ENCODE data around the gene NKAIN2.
"Not testable (repeated sequence)": the region's sequence is repeated elsewhere in the genome, so short reads cannot be mapped to it uniquely, and the experiment has no call there.

NKAIN2 gene

GRCh38 chr6:124714728-124715127 lies 911.1 kb downstream of the NKAIN2 start:
- no peaks in the 10 kb centered on the region for H3K27me3 ChIP-seq (replicated peaks; ENCODE audit: control insufficient read depth, insufficient read depth, low read length)
- no peak overlapping the region for H3K9ac ChIP-seq (ENCODE audit: low read length)
- DNase-seq (ENCODE audit: low read depth) = no peak
- H3K9me3 ChIP-seq (ENCODE audit: control insufficient read depth, low read length) = no peaks in the 10 kb centered on the region
- H3K4me3 ChIP-seq (ENCODE audit: low read length) = no peak overlapping the region
- no peaks in the 10 kb centered on the region for H3K4me1 ChIP-seq (ENCODE audit: control insufficient read depth, insufficient read depth, low read length)
- H3K36me3 ChIP-seq (ENCODE audit: control insufficient read depth, insufficient read depth, low read length, severe bottlenecking) = no peaks in the 10 kb centered on the region

GRCh38 chr6:124719913-124720312 lies 916.2 kb downstream of the NKAIN2 start:
- no peak overlapping the region for H3K4me3 ChIP-seq (ENCODE audit: low read length)
- no peaks in the 10 kb centered on the region for H3K4me1 ChIP-seq (ENCODE audit: control insufficient read depth, insufficient read depth, low read length)
- H3K36me3 ChIP-seq (ENCODE audit: control insufficient read depth, insufficient read depth, low read length, severe bottlenecking) = no peaks in the 10 kb centered on the region
- no peak overlapping the region for H3K9ac ChIP-seq (ENCODE audit: low read length)
- no peaks in the 10 kb centered on the region for H3K27me3 ChIP-seq (replicated peaks; ENCODE audit: control insufficient read depth, insufficient read depth, low read length)
- DNase-seq (ENCODE audit: low read depth) = no peak
- no peaks in the 10 kb centered on the region for H3K9me3 ChIP-seq (ENCODE audit: control insufficient read depth, low read length)

- Histone ChIP-seq H3K27me3 (replicated peaks; ENCODE audit: control insufficient read depth, insufficient read depth, low read length) (no peaks in the 10 kb centered on the region), H3K4me3 (ENCODE audit: low read length) (no peak overlapping the region), H3K4me1 (ENCODE audit: control insufficient read depth, insufficient read depth, low read length) (no peaks in the 10 kb centered on the region), H3K36me3 (ENCODE audit: control insufficient read depth, insufficient read depth, low read length, severe bottlenecking) (no peaks in the 10 kb centered on the region), H3K9me3 (ENCODE audit: control insufficient read depth, low read length) (no peaks in the 10 kb centered on the region), H3K9ac (ENCODE audit: low read length) (no peak overlapping the region)
- DNase-seq (ENCODE audit: low read depth) = no peak
Observed at GRCh38 chr6:124721331-124721730, 917.7 kb downstream of the NKAIN2 start.

- Histone ChIP-seq H3K27me3 (replicated peaks; ENCODE audit: control insufficient read depth, insufficient read depth, low read length) (no peaks in the 10 kb centered on the region), H3K9ac (ENCODE audit: low read length) (no peak overlapping the region), H3K36me3 (ENCODE audit: control insufficient read depth, insufficient read depth, low read length, severe bottlenecking) (no peaks in the 10 kb centered on the region), H3K9me3 (ENCODE audit: control insufficient read depth, low read length) (no peaks in the 10 kb centered on the region), H3K4me1 (ENCODE audit: control insufficient read depth, insufficient read depth, low read length) (no peaks in the 10 kb centered on the region), H3K4me3 (ENCODE audit: low read length) (no peak overlapping the region)
- no peak for DNase-seq (ENCODE audit: low read depth)
Observed at GRCh38 chr6:124722141-124722878, 918.6 kb downstream of the NKAIN2 start.

- Histone ChIP-seq H3K4me1 (ENCODE audit: control insufficient read depth, insufficient read depth, low read length) (no peaks in the 10 kb centered on the region), H3K27me3 (replicated peaks; ENCODE audit: control insufficient read depth, insufficient read depth, low read length) (no peaks in the 10 kb centered on the region), H3K4me3 (ENCODE audit: low read length) (no peak overlapping the region), H3K36me3 (ENCODE audit: control insufficient read depth, insufficient read depth, low read length, severe bottlenecking) (no peaks in the 10 kb centered on the region), H3K9me3 (ENCODE audit: control insufficient read depth, low read length) (no peaks in the 10 kb centered on the region), H3K9ac (ENCODE audit: low read length) (no peak overlapping the region)
- no peak for DNase-seq (ENCODE audit: low read depth)
Observed at GRCh38 chr6:124723671-124724070, 920.0 kb downstream of the NKAIN2 start.

GRCh38 chr6:124737804-124738203 lies 934.1 kb downstream of the NKAIN2 start:
- H3K27me3 ChIP-seq (replicated peaks; ENCODE audit: control insufficient read depth, insufficient read depth, low read length); H3K4me1 ChIP-seq (ENCODE audit: control insufficient read depth, insufficient read depth, low read length); H3K9me3 ChIP-seq (ENCODE audit: control insufficient read depth, low read length): not testable (repeated sequence)

GRCh38 chr6:124738482-124738881 lies 934.8 kb downstream of the NKAIN2 start:
- no peak overlapping the region for H3K9ac ChIP-seq (ENCODE audit: low read length)
- DNase-seq (ENCODE audit: low read depth) = no peak
- no peaks in the 10 kb centered on the region for H3K27me3 ChIP-seq (replicated peaks; ENCODE audit: control insufficient read depth, insufficient read depth, low read length)
- no peak overlapping the region for H3K4me3 ChIP-seq (ENCODE audit: low read length)
- H3K36me3 ChIP-seq (ENCODE audit: control insufficient read depth, insufficient read depth, low read length, severe bottlenecking) = no peaks in the 10 kb centered on the region
- H3K4me1 ChIP-seq (ENCODE audit: control insufficient read depth, insufficient read depth, low read length) = no peaks in the 10 kb centered on the region
- H3K9me3 ChIP-seq (ENCODE audit: control insufficient read depth, low read length) = peaks cover 6% of the 10 kb centered on the region

More at GRCh38 chr6:124737804-124738203, 934.1 kb downstream of the NKAIN2 start:
- H3K4me3 ChIP-seq (ENCODE audit: low read length); H3K36me3 ChIP-seq (ENCODE audit: control insufficient read depth, insufficient read depth, low read length, severe bottlenecking); H3K9ac ChIP-seq (ENCODE audit: low read length); DNase-seq (ENCODE audit: low read depth): not testable (repeated sequence)

- no peak overlapping the region for H3K9ac ChIP-seq (ENCODE audit: low read length)
- H3K9me3 ChIP-seq (ENCODE audit: control insufficient read depth, low read length) = no peaks in the 10 kb centered on the region
- no peak overlapping the region for H3K4me3 ChIP-seq (ENCODE audit: low read length)
- no peaks in the 10 kb centered on the region for H3K27me3 ChIP-seq (replicated peaks; ENCODE audit: control insufficient read depth, insufficient read depth, low read length)
- no peaks in the 10 kb centered on the region for H3K4me1 ChIP-seq (ENCODE audit: control insufficient read depth, insufficient read depth, low read length)
- DNase-seq (ENCODE audit: low read depth) = no peak
- H3K36me3 ChIP-seq (ENCODE audit: control insufficient read depth, insufficient read depth, low read length, severe bottlenecking) = no peaks in the 10 kb centered on the region
Observed at GRCh38 chr6:124741341-124741740, 937.7 kb downstream of the NKAIN2 start.

GRCh38 chr6:124742971-124743370 lies 939.3 kb downstream of the NKAIN2 start:
- Histone ChIP-seq H3K36me3 (ENCODE audit: control insufficient read depth, insufficient read depth, low read length, severe bottlenecking) (no peaks in the 10 kb centered on the region), H3K9me3 (ENCODE audit: control insufficient read depth, low read length) (no peaks in the 10 kb centered on the region), H3K4me3 (ENCODE audit: low read length) (no peak overlapping the region)

GRCh38 chr6:124743420-124743819 lies 939.8 kb downstream of the NKAIN2 start:
- no peak overlapping the region for H3K9ac ChIP-seq (ENCODE audit: low read length)

More at GRCh38 chr6:124742971-124743370, 939.3 kb downstream of the NKAIN2 start:
- Histone ChIP-seq H3K4me1 (ENCODE audit: control insufficient read depth, insufficient read depth, low read length) (no peaks in the 10 kb centered on the region), H3K9ac (ENCODE audit: low read length) (no peak overlapping the region), H3K27me3 (replicated peaks; ENCODE audit: control insufficient read depth, insufficient read depth, low read length) (no peaks in the 10 kb centered on the region)
- DNase-seq (ENCODE audit: low read depth) = no peak

GRCh38 chr6:124747349-124747748 lies 943.7 kb downstream of the NKAIN2 start:
- no peak for DNase-seq (ENCODE audit: low read depth)
- H3K4me3 ChIP-seq (ENCODE audit: low read length) = no peak overlapping the region
- H3K4me1 ChIP-seq (ENCODE audit: control insufficient read depth, insufficient read depth, low read length) = no peaks in the 10 kb centered on the region
- no peaks in the 10 kb centered on the region for H3K27me3 ChIP-seq (replicated peaks; ENCODE audit: control insufficient read depth, insufficient read depth, low read length)
- no peak overlapping the region for H3K9ac ChIP-seq (ENCODE audit: low read length)
- no peaks in the 10 kb centered on the region for H3K9me3 ChIP-seq (ENCODE audit: control insufficient read depth, low read length)
- no peaks in the 10 kb centered on the region for H3K36me3 ChIP-seq (ENCODE audit: control insufficient read depth, insufficient read depth, low read length, severe bottlenecking)

More at GRCh38 chr6:124743420-124743819, 939.8 kb downstream of the NKAIN2 start:
- no peak for DNase-seq (ENCODE audit: low read depth)
- H3K36me3 ChIP-seq (ENCODE audit: control insufficient read depth, insufficient read depth, low read length, severe bottlenecking) = no peaks in the 10 kb centered on the region
- no peak overlapping the region for H3K4me3 ChIP-seq (ENCODE audit: low read length)
- no peaks in the 10 kb centered on the region for H3K9me3 ChIP-seq (ENCODE audit: control insufficient read depth, low read length)
- no peaks in the 10 kb centered on the region for H3K27me3 ChIP-seq (replicated peaks; ENCODE audit: control insufficient read depth, insufficient read depth, low read length)
- no peaks in the 10 kb centered on the region for H3K4me1 ChIP-seq (ENCODE audit: control insufficient read depth, insufficient read depth, low read length)

- no peak overlapping the region for H3K9ac ChIP-seq (ENCODE audit: low read length)
- H3K36me3 ChIP-seq (ENCODE audit: control insufficient read depth, insufficient read depth, low read length, severe bottlenecking) = no peaks in the 10 kb centered on the region
- H3K9me3 ChIP-seq (ENCODE audit: control insufficient read depth, low read length) = no peaks in the 10 kb centered on the region
- no peak for DNase-seq (ENCODE audit: low read depth)
- no peaks in the 10 kb centered on the region for H3K27me3 ChIP-seq (replicated peaks; ENCODE audit: control insufficient read depth, insufficient read depth, low read length)
- no peak overlapping the region for H3K4me3 ChIP-seq (ENCODE audit: low read length)
- no peaks in the 10 kb centered on the region for H3K4me1 ChIP-seq (ENCODE audit: control insufficient read depth, insufficient read depth, low read length)
Observed at GRCh38 chr6:124748778-124749177, 945.1 kb downstream of the NKAIN2 start.
